HG02678 (cell line): ENCODE results near the gene UTP25.

Source experiments
- ATAC-seq: cut with Tn5 transposase; IDR thresholded peaks from one replicate; pipeline ENCODE4 v1.9.1; 2021; ENCODE audit warnings: mild to moderate bottlenecking, moderate library complexity; ENCODE audit not compliant: unreplicated experiment

UTP25 gene

GRCh38 chr1:209838537-209838936 is 10.8 kb downstream of the UTP25 start:
- ATAC-seq = no peak

GRCh38 chr1:209839875-209840546 is 12.2 kb downstream of the UTP25 start:
- ATAC-seq = no peak

DNA sequence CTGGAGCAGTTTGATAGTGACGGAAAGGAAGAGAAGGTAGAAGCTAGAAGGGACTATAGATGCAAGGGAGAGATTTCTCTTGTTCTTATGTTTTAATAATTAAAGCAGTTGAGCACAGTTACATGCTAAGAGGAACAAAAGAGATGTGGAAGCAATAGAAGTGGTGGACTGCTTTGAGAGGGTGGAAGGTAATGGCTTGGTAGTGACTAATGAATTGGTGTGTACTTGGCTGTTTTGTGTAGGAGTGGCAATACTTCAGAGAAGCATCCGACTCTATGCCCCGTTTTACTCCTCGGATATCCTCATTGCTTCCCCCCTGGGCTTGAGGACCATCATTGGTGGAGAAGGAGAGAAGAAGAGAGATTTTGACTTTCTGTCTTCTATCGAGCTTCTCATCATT is 12.8 kb downstream of the UTP25 start:
- no peak for ATAC-seq

GRCh38 chr1:209844695-209845407 is 17.1 kb downstream of the UTP25 start:
- ATAC-seq = no peak

- ATAC-seq = no peak
Measured at GRCh38 chr1:209845408-209845725, 17.6 kb downstream of the UTP25 start.

- no peak for ATAC-seq
Measured at GRCh38 chr1:209849388-209849787, 21.6 kb downstream of the UTP25 start.

GRCh38 chr1:209850342-209850979 is 22.7 kb downstream of the UTP25 start:
- peak; percentile 85 for ATAC-seq

DNA sequence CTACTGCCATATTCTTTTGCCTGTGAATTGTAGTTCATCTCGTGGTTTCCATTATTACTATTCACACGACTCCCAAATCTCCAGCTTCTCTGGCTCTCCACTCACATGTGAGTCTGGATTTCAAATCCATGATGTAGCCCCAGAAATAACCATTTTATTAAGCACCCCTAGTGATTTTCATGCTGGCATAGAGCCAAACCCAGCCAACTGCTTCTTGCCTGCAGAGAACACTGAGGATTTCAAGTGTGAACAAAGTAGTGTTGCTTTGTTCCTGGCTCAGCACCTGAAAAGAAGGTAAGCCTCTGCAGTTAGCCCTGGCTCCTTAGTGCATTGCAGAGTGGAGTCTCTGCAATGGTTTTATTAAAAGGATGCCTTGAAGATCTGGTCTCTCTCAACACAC is 25.9 kb downstream of the UTP25 start:
- no peak for ATAC-seq

GRCh38 chr1:209854196-209854595 is 26.4 kb downstream of the UTP25 start:
- ATAC-seq = no peak

GRCh38 chr1:209855006-209855405 is 27.2 kb downstream of the UTP25 start:
- ATAC-seq = no peak

DNA sequence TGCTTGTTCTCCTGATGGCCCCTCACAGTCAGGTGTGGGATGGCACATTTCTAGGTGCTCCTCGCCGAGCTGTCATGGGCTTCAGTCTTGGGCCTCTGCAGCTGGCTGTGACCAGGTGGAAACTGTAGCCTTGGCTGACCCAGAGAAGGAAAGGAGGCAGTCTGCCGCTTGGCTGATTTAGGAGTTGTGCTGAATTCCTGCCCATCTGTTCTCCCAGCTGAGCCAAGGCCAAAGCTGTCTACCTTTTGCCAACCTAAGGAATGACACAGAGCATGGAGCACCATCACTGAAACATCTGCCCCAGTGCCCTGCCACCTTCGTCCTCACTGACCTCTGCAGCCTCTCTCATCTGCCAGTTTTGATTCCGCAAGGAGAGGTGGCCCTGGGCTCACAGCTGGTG is 27.9 kb downstream of the UTP25 start:
- no peak for ATAC-seq

DNA sequence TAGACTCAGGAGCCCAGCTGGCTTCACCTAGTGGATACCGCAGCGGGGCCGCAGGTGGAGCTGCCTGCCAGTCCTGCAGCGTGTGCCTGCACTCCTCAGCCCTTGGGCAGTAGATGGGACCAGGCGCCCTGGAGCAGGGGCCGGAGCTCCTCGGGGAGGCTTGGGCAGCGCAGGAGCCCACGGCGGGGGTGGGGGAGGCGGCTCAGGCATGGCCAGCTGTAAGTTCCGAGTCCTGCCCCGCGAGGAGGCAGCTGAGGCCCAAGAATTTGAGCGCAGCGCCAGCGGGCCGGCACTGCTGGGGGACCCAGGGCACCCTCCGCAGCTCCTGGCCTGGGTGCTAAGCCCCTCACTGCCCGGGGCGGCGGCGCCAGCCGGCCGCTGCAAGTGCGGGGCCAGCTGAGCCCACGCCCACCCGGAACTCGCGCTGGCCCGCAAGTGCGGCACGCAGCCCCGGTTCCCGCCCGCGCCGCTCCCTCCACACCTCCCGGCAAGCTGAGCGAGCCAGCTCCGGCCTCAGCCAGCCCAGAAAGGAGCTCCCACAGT is 30.9 kb downstream of the UTP25 start:
- ATAC-seq = no peak

- ATAC-seq = peak; percentile 95
Measured at GRCh38 chr1:209860293-209860881, 32.6 kb downstream of the UTP25 start.

DNA sequence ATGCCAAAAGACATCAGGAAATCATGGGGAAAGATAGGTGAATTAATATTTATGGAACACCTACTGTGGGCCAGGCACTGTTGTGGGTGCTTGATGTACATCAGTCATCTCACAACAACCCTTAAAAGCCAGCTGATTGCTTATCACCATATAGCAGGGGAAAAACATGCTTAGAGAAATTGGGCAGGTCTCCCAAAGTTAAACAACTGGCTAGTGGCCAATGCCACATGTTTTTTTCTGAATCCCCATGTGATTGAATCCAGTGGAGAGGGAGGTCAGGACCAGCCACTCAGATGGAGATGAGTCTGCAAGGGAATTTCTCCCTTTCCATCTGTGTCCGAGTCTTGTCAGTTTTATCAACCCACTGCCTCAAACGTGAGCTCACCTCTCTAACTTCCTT is 33.5 kb downstream of the UTP25 start:
- ATAC-seq = no peak

GRCh38 chr1:209862391-209863356 is 34.9 kb downstream of the UTP25 start:
- ATAC-seq = no peak

DNA sequence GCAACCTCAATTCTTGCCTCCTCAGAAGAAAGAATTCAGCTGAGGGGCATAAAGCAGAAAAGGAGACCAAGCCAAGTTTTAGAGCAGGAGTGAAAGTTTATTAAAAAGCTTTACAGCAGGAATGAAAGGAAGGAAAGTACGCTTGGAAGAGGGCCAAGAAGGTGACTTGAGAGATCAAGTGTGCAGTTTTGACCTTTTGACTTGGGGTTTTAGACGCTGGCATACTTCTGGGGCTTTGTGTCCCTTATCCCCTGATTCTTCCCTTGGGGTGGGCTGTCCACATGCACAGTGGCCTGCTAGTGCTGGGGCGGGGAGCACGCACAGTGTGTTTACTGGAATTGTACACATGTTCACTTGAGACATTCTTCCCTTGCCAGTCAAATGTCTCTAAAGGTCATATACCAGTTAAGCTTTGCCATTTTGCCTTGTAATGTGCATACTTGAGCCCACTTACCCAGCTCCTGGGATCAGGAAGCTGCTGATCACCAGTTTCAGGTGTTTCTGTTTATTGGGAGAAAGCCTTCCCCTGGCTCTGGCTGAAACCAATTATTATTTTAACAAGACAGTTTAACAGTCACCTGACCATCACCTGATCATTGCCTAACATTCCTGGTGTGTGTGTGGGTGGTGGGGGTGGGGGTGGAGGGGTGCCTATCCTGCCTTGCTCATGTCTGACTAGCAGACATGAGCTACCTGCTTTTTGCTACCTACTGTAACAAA is 36.2 kb downstream of the UTP25 start:
- ATAC-seq = no peak

- no peak for ATAC-seq
Measured at GRCh38 chr1:209866201-209866600, 38.4 kb downstream of the UTP25 start.

GRCh38 chr1:209869291-209870149 is 41.7 kb downstream of the UTP25 start:
- no peak for ATAC-seq
